ENCODE measurements around the gene PGGHG. TPM values are rescaled to one million over a fixed set of nuclear protein-coding genes. Genes with fewer than 3 reads are reported as not detected.
"Not testable (repeated sequence)": the region's sequence is repeated elsewhere in the genome, so short reads cannot be mapped to it uniquely, and the experiment has no call there.

Gene PGGHG
- 12.3 and 13.6 TPM in 2 replicates for total RNA-seq

DNA sequence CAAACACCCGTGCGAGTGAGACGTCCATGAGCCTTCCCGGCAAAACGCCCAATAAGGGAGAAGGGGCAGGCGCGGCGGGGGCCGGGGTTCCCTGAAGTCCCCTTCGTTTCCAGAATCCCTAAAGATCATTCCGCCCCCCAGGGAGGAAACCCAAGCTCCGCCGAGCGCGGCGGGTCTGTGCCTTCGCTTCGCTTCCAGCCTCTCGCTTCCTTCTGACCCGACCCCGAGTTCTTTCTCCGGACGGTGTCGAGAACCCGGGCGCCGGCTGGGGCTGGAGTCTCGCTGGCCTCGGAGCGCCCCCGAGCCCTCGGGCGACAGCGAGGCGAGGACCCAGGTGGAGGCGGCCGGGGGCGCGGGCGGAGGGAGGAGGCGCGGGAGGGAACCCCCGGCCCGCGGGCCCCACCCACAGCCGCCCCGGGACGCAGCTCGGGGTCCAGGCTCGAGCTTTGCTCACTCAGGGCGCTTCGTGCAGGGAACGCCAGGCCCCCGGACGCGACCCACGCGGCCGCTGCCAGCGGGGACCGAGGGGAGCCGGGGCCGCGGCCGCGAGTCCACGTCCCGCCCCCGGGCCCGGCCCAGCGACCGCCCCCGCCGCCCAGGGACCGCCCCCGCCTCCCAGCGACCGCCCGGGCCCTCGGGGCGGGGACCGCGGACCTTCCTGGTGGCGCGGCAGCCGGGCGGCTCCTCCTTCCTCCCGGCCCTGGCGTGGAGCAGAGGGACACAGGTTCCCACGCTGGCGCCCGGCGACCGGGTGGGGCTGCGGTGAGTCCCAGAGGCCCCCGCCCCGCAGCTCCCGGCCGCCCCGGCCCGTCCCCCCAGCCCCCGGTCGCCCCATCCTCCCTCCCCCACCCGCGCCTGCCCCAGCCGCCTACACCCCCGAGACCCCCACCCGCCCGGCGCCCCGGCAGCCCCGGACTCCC lies at the start of gene PGGHG:
TSS of gene PGGHG (plus strand) at position 649 of the 920 bp plus-strand sequence. CDS start 691 bp downstream, outside the sequence.
- DNase-seq (ENCODE audit: low read depth, low spot score), result no peak

DNA sequence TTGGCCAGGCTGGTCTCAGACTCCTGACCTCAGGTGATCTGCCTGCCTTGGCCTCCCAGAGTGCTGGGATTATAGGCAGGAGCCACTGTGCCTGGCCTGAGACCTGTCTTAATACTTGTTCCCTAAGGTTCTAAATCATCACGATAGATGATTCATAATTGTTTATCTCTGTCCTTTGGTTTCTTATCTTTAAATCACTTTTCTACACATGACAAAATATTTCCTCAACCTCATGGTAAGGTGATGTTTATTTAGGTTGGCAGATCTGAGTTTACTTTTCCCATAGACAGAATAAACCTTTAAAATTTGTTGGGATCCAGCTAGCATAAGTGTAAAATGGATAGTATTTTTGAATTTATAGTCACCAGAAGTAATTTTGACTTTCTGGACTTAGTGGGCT lies 48.6 kb upstream of the PGGHG start:
- DNase-seq (ENCODE audit: low read depth, low spot score), result no peak

GRCh38 chr11:241634-242033 lies 47.3 kb upstream of the PGGHG start:
- DNase-seq (ENCODE audit: low read depth, low spot score), result no peak

DNA sequence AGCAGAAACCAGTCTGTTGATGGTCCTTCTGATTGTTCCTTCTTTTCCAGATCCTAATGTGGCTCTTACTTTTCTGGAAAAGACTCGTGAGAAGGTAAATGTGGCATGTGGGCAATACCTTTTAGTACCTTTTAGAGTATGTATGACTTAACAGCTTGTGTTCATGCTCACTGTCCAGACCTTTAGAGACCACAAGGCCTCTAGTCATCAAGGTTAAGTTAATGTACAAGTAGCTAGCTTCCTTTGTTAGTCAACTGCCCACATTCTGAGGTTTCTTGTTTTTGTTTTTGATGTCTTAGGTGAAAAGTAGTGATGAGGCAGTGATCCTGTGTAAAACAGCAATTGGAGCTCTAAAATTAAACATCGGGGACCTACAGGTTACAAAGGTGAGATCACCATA lies 44.5 kb upstream of the PGGHG start:
- no peak for DNase-seq (ENCODE audit: low read depth, low spot score)

DNA sequence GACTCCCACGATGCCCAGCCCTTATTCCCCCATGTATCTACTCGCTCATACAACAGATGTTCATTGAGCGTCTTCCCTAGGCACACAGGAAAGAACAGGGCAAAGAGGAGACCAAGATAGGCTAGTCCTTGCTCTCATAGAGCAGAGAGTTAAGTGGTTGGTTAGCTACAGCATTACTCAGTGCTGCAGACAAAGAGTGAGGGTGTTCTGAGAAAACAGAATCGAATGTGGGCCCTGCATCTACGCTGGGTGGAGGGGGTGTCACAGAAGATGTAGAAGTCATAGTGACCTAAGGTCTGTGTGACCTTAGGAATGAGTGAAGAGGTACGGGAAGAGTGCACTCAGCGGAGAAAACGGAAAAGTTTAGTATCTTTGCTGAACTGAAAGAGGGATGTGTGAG lies 39.9 kb upstream of the PGGHG start:
- DNase-seq (ENCODE audit: low read depth, low spot score), result no peak

GRCh38 chr11:250274-250673 lies 38.7 kb upstream of the PGGHG start:
- no peak for DNase-seq (ENCODE audit: low read depth, low spot score)

DNA sequence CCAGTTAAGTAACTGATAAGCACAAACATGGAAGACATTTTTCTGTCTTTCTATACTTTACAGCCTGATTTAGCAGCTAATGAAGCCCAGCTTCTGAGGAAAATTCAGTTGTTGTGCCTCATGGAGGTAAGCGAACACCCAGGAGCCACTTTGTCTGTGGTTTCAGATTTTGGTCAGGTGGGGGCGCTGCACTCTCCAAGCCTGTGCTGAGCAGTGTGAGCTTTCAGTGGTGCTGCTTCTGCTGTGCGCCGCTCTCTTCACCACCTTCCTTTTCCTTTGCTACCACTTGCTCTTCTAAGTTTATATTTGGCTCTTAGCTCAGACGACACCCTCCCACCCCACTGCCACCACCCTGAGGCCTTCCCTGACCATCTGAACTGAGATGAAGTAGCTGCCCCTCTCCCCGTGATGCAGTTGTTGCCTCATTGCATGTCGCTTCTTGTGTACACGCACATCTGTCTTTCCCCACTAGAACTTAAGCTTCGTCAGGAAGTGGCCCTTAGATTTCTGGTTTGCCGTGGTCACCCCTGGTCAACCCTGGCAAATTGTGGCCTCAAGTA lies 38.1 kb upstream of the PGGHG start:
- no peak for DNase-seq (ENCODE audit: low read depth, low spot score)

DNA sequence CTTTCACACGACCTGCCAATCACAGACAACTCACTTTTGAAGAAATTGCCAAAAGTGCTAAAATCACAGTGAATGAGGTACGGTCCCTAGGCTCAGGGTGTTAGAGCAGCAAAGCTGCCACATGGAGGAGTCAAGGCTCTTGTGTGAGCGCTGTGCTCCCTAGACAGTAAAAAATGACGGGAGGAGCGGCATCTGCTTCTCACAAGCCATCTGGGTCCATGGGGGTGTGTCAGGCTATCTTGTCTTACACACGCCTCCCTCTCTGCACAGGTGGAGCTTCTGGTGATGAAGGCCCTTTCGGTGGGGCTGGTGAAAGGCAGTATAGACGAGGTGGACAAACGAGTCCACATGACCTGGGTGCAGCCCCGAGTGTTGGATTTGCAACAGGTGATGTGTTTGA lies 37.4 kb upstream of the PGGHG start:
- no peak for DNase-seq (ENCODE audit: low read depth, low spot score)

GRCh38 chr11:252666-253065 lies 36.3 kb upstream of the PGGHG start:
- no peak for DNase-seq (ENCODE audit: low read depth, low spot score)

- no peak for DNase-seq (ENCODE audit: low read depth, low spot score)
These were observed 35.6 kb upstream of the PGGHG start for GRCh38 chr11:253160-253885.

- no peak for DNase-seq (ENCODE audit: low read depth, low spot score)
These were observed 35.0 kb upstream of the PGGHG start for GRCh38 chr11:253886-254270.

- no peak for DNase-seq (ENCODE audit: low read depth, low spot score)
These were observed 33.8 kb upstream of the PGGHG start for GRCh38 chr11:255176-255575.

GRCh38 chr11:255816-256215 lies 33.1 kb upstream of the PGGHG start:
- no peak for DNase-seq (ENCODE audit: low read depth, low spot score)

- no peak for DNase-seq (ENCODE audit: low read depth, low spot score)
These were observed 31.8 kb upstream of the PGGHG start for GRCh38 chr11:256952-257737.

DNA sequence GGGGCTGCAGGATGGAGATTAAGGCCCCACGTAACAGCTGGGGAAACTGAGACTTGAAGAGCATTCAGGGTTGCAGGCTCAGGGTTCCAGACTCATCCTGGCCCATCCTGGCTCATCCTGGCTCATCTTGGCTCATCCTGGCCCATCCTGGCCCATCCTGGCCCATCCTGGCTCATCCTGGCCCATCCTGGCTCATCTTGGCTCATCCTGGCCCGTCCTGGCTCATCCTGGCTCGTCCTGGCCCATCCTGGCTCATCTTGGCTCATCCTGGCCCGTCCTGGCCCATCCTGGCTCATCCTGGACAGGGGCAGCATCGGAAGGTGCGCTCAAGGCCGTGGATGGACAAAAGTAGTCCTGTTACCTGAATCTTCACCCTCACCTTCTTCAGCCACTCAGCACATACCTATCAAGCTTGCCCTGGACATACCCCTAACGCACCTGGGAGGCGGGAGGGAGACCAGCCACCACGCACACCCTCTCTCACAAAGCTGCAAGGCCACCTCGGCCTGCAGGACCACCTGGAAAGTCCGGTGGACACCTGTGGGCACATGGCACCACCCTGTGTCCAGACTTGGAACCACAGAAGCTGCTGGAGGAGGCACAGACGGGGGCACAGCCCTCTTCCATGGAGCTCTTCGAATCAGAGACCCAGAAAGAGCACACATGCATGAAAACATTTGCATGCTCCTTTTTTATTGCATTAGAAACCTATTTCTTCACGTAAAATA lies 31.0 kb upstream of the PGGHG start:
- no peak for DNase-seq (ENCODE audit: low read depth, low spot score)

DNA sequence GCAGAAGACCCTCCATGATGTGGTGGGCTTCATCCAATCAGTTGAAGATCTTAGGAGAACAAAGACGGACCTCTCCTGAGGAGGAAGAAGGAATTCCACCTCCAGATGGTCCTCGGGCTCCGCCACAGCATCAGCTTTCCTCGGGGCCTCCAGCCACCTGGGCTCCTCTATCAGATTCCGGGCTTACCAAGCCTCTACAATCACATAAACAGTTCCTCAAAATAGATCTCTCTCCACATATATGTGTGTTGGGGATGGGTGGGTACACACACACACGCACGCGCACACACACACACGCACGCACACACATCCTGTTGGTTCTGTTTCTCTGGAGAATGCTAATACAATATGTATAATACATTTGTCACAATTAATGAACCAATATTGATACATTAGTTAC lies 29.5 kb upstream of the PGGHG start:
- no peak for DNase-seq (ENCODE audit: low read depth, low spot score)

DNA sequence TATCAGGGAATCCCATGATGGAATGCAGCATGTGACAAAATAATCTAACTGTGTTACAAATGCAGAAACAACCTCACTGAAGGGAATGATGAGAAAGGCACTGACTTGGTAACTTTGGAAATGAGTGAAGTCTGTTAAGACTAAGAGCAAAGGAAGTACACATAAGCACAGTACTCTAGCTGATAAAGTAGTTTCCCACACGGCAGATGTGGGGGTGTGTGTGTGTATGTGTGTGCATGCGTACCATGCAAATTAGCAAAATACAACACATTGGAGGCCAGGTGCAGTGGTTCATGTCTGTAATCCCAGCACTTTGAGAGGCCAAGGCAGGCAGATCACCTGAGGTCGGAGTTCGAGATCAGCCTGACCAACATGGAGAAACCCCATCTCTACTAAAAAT lies 27.3 kb upstream of the PGGHG start:
- no peak for DNase-seq (ENCODE audit: low read depth, low spot score)

GRCh38 chr11:266676-267439 lies 22.1 kb upstream of the PGGHG start:
- no peak for DNase-seq (ENCODE audit: low read depth, low spot score)

DNA sequence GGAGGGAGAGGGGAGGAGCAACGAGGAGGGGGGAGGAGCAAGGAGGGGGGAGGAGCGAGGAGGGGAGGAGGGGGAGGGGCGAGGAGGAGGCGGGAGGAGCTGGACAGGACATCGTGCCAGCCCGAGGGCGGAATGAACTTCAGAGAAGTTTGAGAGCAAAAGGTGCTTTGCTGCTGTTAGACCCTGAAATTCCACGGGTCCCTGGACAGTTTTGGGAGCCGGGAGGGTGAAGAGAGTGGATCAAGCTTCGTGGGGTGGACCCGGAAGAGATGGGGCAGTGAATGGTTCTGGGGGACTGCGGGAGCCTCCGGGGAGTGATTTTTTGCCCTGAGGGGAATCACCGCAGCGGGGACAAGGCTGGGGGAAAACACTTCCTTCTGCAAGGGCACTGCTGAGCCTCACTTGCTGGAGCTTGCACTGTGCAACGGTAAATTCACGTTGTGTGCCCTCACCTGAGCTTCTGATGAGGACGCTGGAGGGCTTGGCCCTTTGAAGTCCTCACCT lies 21.4 kb upstream of the PGGHG start:
- no peak for DNase-seq (ENCODE audit: low read depth, low spot score)

DNA sequence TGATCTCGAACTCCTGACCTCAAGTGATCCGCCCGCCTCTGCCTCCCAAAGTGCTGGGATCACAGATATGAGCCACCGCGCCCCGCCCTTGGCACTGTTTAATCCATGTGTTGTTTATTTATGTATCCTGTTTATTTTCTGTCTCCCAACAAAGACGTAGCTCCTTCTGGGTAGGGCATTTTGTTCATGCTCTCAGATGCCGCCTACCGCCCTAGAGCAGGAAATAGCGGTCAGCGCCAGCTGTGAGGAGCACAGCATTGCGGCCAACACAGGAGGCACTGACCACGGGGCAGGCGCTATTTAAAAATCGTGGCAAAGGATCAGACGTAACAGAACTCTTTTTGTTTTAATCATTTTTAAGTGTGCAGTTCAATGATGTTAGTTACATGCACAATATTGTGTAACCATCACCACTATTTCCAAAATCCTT lies 20.2 kb upstream of the PGGHG start:
- not testable (repeated sequence) for DNase-seq (ENCODE audit: low read depth, low spot score)

Data from pulmonary artery endothelial cell (primary cell).